HG02763 (cell line): ENCODE results near the gene TMC1.
"Not testable (repeated sequence)": the region's sequence is repeated elsewhere in the genome, so short reads cannot be mapped to it uniquely, and the experiment has no call there.

ENCODE experiments used
- ATAC-seq: cut with Tn5 transposase; IDR thresholded peaks from one replicate; pipeline ENCODE4 v1.9.1; 2021; ENCODE audit warnings: mild to moderate bottlenecking, moderate library complexity; ENCODE audit not compliant: unreplicated experiment

The TMC1 gene

GRCh38 chr9:72809586-72809985 is 288.2 kb downstream of the TMC1 start:
- no peak for ATAC-seq

DNA sequence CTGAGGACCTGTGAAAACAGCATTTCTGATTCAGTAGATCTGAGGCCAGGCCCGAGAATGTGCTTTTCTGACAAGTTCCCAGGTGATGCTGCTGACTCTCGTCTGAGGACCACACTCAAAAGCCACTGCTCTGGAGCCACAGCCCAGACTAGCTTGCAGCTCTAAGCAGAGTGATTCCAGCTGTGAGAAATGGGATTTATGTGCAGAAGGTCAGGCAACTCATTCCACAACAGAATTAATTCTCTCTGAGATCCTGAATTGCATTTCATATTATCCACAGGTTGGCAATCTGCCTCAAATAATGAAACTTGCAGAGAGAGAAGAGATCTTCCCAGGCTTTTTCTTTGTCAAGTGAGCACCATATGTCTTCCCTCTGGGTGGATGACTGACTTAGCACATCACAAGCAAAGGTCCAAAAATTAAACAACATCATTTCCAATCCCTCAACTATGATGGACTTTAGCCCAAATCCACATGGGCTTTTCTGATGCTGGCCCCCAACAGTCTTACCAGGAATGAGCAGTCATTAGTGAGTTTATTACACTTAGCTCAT is 291.2 kb downstream of the TMC1 start:
- ATAC-seq = no peak

DNA sequence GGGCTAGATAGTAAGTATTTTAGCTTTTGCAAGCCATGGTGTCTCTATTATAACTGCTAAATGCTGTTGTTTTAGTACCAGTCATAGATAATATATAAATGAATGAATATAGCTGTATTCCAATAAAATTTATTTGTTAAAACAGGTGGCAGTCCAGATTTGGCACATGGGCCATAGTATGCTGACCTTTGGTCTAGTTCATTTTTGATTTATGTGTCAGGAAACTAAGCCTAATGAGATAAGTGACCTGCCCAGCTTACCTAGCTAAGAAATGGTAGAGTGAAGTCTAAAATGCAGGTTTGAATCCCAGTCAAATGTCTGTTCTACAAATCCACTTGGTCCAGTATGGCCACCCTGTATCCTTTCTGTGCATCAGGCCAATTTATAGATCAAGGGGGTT is 292.1 kb downstream of the TMC1 start:
- ATAC-seq = no peak

DNA sequence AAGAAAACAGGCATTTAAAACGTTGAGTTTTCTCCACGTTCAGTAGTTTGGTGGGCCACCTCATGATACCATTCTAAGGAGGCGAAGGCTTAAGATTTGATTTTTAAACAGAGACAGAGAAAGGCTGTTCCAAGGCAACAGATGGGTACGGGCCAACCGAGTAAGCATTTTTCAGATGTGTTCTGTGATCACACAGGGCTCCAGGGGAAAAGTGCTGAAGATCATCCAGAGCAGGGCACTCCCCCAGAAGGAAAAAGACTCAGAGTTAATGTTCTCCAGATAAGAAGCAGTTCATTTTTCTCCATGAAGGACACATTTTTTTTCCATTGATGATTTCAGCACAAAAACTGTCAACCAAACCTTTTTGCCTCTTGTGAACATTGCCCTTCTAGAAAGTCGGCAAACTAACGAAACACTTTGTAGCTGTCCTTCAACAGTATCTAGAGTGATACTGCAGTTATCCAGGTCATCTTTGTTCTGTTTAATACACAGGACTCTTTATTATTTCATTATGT is 292.7 kb downstream of the TMC1 start:
- ATAC-seq = no peak

- ATAC-seq = no peak
Measured at GRCh38 chr9:72816666-72817065, 295.3 kb downstream of the TMC1 start.

GRCh38 chr9:72817413-72817812 is 296.0 kb downstream of the TMC1 start:
- ATAC-seq = no peak

GRCh38 chr9:72818385-72818784 is 297.0 kb downstream of the TMC1 start:
- ATAC-seq = no peak

DNA sequence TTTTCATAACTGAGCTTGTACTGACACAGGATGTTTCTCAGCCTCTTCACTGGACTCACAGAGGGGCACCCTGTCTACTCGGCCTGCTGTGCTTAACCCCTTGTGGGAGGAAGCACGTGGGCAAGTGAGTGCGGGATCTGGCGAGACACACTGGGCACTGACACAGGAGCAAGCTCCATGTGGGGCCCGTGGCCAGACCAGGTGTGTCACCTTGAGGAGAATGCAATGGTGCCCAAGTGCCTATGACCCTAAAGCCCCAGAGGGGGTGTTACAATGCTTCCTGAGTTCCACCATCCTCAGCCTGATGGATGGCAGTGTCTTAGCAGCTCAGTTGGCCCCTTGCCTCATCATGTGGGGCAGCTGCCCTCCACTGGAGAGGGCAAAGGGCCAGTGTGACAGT is 302.6 kb downstream of the TMC1 start:
- no peak for ATAC-seq

GRCh38 chr9:72826996-72827949 is 305.9 kb downstream of the TMC1 start:
- ATAC-seq = no peak

DNA sequence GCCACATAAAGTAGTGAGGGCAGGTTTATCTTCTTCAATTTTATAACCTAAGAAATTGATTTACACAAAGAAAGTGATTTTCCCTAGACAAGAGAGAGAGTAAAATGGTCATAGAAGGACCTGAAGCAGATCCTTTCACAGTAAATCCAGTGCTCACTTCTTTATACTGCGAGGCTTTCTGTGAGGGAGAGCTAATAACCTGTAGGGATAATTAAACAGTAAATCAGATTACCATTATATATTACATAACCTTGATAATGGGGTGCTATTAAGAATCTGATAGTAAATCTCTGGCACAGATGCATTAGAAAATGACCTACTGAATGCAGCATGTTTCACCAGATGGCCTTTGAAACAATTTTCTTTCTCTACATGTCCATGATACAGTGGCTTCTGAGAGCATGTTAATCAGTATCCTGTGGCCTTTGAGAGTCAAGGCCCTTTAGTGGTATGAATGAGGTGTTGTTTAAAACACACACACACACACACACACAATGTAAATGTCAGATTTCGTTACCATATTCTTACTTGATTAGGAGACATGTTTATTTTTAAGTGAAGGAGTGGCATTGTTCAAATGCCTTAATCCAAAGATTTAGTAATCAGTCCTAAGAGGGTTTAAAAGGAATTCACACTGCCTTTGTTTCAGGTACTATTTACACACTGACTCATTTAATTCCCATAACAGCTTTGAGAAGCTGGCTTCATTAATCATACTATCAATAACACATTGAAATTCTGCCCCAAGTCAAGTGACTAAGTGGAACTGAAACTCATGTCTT is 306.7 kb downstream of the TMC1 start:
- no peak for ATAC-seq

DNA sequence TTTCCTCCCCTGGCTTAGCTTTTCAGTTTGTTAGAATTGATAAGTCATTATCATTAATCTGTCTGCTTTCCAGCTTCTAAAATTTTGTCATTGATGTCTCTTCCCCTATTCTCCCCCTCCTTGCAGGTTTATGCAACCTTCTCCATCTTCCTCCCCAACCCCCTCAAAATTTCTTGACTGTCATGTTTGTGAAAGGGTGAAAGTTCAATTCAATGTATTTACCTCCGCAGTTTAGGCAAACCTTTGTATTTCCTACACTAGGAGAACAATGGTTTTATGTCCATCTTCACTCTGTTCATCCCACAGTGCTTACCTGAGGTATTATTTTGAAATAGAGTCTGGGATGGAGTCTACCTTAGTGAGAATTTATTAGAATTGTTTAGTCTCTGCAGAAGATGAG is 313.6 kb downstream of the TMC1 start:
- no peak for ATAC-seq

GRCh38 chr9:72836790-72837189 is 315.4 kb downstream of the TMC1 start:
- ATAC-seq = no peak

- no peak for ATAC-seq
Measured at GRCh38 chr9:72839085-72839484, 317.7 kb downstream of the TMC1 start.

DNA sequence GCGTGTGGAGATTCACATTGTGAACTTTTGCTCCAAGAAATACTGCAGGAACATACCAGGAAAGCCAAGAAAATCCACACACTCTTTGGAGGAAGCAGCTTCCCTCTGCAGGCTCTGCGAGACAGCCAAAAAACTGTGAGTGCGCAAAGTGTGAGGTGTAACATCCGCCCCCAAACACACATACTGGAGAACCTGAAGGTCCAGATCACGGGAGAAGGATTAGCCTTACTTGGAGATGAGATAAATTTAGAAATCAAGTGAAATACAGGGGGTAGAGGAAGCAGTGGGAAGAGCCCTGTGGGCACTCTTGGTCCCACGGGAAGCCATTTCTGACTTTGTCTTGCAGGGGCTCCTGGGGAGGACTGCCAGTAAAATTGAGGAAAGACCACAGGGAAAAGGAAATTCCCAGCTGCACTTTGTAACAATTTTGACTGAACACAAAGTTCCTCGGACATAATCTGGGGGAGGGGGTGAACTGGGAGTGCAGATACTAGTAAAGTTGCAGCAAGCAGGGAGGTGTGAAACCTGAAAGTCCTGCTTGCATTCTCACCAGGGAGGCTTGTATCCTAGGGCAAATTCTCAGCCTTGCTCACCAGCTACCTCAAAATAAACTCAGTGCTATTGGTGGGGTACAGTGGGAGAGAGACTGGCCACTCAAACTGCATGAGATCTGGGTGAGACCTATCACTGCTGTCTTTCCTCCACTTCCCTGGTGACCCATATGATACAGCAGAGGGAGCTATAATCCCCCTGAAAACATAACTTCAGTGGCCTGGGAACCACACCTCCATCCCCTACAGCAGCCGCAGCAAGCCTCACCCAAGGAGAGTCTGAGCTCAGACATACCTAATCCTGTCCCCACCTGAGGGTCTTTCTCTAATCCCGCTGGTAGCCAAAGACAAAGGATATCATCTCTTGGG is 322.4 kb downstream of the TMC1 start:
- ATAC-seq = no peak

GRCh38 chr9:72844440-72844768 is 323.0 kb downstream of the TMC1 start:
- no peak for ATAC-seq

- ATAC-seq = not testable (repeated sequence)
Measured at GRCh38 chr9:72845052-72845451, 323.6 kb downstream of the TMC1 start.

DNA sequence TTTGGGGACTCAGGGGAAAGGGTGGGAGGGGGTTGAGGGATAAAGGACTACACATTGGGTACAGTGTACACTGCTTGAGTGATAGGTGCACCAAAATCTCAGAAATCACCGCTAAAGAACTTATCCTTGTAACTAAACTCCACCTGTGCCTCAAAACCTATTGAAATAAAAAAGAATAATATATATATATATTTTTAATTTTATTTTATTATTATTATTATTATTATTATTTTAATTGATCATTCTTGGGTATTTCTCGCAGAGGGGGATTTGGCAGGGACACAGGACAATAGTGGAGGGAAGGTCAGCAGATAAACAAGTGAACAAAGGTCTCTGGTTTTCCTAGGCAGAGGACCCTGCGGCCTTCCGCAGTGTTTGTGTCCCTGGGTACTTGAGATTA is 328.8 kb downstream of the TMC1 start:
- ATAC-seq = not testable (repeated sequence)

GRCh38 chr9:72855321-72855720 is 333.9 kb downstream of the TMC1 start:
- no peak for ATAC-seq

- no peak for ATAC-seq
Measured at GRCh38 chr9:72855890-72856523, 334.6 kb downstream of the TMC1 start.
